Suprapubic skin (tissue), 4 donors: ENCODE data around the gene RAVER1.

ENCODE experiments used
- EP300 ChIP-seq: sonication (generic); formaldehyde crosslinking; IDR thresholded peaks from one replicate; pipeline ENCODE4 v1.6.1; 2017; ENCODE audit warnings: antibody characterized with exemption
- POLR2A ChIP-seq, 2 donors: fragments of 450-650 bp; IDR thresholded peaks; one replicate each; pipeline ENCODE4 v1.6.1; 2017; ENCODE audit warnings: antibody characterized with exemption in 2 of 2, mild to moderate bottlenecking in 2 of 2, moderate library complexity in 2 of 2
- POLR2AphosphoS5 ChIP-seq, 3 donors: sonication (generic); formaldehyde crosslinking; IDR thresholded peaks; one replicate each; pipeline ENCODE4 v1.6.1; 2017; ENCODE audit warnings: antibody characterized with exemption in 3 of 3
- TF ChIP-seq, protein P1 (sequence below), 2 donors: fragments of 200-600 bp in 1 of 2; fragments of 450-650 bp in 1 of 2; sonication (generic) in 1 of 2; IDR thresholded peaks; one replicate each; pipeline ENCODE4 v1.5.1; 2016 to 2019; ENCODE audit warnings: antibody characterized with exemption in 2 of 2, mild to moderate bottlenecking in 1 of 2, moderate library complexity in 1 of 2

DNA sequence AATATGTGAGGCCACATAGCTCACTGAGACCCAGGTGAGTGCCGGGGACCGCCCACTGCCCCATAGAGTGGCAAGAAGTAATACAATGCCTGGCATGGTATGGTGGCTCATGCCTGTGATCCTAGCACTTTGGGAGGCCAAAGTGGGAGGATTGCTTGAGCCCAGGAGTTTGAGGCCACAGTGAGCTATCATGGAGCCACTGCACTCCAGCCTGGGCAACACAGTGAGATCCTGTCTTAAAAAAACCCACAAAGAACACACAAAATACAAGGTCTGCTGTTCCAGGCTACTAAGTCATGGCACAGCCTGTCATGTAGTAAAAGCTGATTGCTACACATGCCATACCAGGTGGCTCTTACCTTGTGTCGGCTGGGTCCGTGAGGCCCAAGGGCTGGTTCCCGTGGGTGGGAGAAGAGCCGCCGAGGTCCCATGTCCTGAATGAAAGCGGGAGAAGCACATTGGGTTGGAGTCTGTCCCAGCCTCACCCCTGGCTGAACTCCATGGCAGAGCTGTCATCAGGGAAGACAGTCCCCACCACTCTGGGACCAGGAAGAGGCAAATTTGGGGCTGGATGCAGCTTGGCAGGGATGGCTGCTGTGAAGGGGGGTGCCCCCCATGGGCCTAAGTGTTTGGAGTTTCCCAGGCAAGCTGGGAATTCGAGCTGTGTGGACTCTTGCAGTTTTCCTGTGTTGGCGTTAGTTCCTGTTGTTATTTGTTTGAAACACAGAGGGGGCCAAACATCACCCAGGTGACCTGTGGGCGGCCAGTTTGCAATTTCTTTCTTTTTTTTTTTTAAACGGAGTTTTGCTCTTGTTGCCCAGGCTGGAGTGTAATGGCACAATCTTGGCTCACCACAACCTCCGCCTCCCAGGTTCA is 14.3 kb downstream of the RAVER1 start:
- TF ChIP-seq, protein P1, sequence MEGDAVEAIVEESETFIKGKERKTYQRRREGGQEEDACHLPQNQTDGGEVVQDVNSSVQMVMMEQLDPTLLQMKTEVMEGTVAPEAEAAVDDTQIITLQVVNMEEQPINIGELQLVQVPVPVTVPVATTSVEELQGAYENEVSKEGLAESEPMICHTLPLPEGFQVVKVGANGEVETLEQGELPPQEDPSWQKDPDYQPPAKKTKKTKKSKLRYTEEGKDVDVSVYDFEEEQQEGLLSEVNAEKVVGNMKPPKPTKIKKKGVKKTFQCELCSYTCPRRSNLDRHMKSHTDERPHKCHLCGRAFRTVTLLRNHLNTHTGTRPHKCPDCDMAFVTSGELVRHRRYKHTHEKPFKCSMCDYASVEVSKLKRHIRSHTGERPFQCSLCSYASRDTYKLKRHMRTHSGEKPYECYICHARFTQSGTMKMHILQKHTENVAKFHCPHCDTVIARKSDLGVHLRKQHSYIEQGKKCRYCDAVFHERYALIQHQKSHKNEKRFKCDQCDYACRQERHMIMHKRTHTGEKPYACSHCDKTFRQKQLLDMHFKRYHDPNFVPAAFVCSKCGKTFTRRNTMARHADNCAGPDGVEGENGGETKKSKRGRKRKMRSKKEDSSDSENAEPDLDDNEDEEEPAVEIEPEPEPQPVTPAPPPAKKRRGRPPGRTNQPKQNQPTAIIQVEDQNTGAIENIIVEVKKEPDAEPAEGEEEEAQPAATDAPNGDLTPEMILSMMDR (IDR thresholded peaks at IDR 0.05) = no peak
- TF ChIP-seq POLR2AphosphoS5 (IDR thresholded peaks at IDR 0.05) (no peak), POLR2A (IDR thresholded peaks at IDR 0.05) (no peak), EP300 (no peak)
